Vagina (tissue), 2 donors: ENCODE measurements around the gene CDC7.

Experiments used
- POLR2A ChIP-seq, 2 donors: fragments of 450-650 bp; IDR thresholded peaks; one replicate each; pipeline ENCODE4 v1.6.1; 2017; ENCODE audit warnings: antibody characterized with exemption in 2 of 2, mild to moderate bottlenecking in 2 of 2, moderate library complexity in 2 of 2
- TF ChIP-seq, protein P1 (sequence below), 3 experiments: fragments of 450-650 bp in 2 of 3; fragments of 200-600 bp in 1 of 3; sonication (generic) in 1 of 3; IDR thresholded peaks; one replicate each; pipeline ENCODE4 v1.5.1; 2017 to 2019; ENCODE audit warnings: antibody characterized with exemption in 3 of 3, mild to moderate bottlenecking in 2 of 3, moderate library complexity in 2 of 3

DNA sequence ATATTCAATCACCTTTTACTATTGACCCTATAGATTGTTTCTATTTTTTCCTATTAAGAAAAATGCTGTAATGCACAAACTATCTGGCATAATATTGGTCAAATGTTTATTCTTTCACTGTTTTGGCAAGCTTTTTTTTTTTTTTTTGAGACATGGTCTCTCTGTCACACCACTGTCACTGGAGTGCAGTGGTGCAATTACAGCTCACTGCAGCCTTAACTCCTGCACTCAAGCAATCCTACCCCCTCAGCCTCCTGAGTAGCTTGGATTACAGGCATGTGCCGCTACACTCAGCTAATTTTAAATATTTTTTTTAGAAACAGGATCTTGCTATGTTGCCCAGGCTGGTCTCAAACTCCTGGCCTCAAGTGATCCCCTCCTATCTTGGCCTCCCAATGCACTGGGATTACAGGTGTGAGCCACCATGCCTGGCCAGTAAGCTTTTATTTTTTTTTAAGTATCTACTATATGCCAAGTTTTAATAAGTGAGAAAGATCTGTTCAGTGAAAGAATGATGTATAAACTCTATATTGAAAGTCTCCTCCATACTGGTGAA lies 3.4 kb downstream of the CDC7 start:
- TF ChIP-seq, protein P1, sequence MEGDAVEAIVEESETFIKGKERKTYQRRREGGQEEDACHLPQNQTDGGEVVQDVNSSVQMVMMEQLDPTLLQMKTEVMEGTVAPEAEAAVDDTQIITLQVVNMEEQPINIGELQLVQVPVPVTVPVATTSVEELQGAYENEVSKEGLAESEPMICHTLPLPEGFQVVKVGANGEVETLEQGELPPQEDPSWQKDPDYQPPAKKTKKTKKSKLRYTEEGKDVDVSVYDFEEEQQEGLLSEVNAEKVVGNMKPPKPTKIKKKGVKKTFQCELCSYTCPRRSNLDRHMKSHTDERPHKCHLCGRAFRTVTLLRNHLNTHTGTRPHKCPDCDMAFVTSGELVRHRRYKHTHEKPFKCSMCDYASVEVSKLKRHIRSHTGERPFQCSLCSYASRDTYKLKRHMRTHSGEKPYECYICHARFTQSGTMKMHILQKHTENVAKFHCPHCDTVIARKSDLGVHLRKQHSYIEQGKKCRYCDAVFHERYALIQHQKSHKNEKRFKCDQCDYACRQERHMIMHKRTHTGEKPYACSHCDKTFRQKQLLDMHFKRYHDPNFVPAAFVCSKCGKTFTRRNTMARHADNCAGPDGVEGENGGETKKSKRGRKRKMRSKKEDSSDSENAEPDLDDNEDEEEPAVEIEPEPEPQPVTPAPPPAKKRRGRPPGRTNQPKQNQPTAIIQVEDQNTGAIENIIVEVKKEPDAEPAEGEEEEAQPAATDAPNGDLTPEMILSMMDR (IDR thresholded peaks at IDR 0.05): no peak
- no peak for TF ChIP-seq POLR2A (IDR thresholded peaks at IDR 0.05)
